ENCODE measurements around the gene DEFB132.
"Not testable (repeated sequence)": the region's sequence is repeated elsewhere in the genome, so short reads cannot be mapped to it uniquely, and the experiment has no call there.

Gene DEFB132, protein sequence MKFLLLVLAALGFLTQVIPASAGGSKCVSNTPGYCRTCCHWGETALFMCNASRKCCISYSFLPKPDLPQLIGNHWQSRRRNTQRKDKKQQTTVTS

DNA sequence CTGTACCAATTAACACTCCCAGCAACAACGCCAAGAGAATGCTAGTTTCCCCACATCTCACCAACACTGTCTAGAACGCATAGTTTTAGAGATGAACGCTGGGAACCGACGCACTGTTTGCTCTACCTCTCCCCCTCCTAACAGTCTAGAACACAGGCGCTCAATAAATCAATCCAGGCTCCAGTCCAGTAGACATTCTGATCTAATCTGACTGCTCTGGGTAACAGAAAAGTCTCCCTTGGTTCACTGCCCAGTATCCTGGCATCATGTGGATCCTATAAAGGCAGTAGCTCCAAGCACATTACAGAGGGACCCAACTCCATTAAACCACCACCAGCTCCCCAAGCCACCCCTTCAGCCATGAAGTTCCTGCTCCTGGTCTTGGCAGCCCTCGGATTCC lies at the start of gene DEFB132:
TSS of gene DEFB132 (plus strand) at position 306 of the 400 bp plus-strand sequence. CDS start at position 361, 55 bp downstream.
- DNase-seq (ENCODE audit: low read depth), result no peak

DNA sequence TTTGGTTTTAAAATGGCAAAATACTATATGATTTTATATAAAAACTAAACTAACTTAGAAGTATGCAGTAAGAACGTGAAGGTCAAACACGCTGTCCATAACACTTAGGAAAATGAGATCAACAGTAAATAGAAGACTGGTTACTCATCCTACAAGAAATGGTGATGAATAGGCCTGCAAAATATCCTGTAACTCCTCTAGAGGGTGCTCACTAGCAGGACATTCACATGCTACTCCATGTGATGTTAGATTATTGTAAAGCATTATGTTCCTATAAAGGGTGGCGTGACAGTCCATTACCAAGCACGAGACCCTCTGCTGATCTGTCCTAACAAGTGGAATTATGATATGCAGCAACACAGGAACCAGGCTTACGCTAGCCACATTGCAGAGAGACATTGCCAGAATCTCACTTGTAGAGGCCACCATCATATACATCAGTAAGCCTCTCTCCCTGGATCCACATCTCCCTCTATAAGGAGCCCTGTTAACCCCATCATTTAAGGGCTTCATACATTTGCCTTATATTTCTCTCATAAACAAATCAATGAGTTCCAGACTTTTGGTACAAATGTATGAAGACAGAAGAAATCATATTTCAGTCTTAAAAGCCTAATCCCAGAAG lies 48.5 kb upstream of the DEFB132 start:
- DNase-seq (ENCODE audit: low read depth), result no peak

DNA sequence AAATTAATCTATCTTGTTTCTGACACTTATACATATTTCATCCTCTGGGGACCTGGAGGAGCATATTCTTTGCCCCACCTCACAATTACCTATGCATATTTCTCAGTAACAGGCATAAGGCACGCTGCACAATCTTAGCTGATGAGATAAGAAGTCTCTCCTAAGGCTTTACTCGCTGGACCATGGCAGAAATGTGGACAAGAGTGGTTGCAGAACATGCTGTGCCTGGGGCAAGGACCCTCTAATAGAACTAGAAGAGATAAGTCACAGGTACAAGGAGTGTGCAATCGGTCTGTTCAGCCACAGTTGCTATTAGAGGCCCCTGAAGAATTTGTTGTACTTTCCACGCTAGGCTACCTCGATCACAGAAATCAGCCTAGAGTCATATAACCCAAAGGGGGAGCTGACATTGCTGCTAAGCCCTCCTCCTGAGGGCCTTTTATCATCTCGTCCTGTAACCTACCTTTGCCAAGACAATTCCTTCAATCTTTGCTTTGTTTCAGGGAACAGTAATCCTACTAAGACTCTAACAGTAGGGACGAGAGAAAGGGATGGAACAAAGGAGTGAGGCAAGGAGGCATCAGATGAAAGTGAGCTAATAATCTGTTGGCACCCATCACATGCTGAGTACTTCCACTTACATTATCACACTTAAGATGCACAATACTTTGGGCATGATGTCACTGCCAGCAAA lies 46.6 kb upstream of the DEFB132 start:
- DNase-seq (ENCODE audit: low read depth), result no peak

DNA sequence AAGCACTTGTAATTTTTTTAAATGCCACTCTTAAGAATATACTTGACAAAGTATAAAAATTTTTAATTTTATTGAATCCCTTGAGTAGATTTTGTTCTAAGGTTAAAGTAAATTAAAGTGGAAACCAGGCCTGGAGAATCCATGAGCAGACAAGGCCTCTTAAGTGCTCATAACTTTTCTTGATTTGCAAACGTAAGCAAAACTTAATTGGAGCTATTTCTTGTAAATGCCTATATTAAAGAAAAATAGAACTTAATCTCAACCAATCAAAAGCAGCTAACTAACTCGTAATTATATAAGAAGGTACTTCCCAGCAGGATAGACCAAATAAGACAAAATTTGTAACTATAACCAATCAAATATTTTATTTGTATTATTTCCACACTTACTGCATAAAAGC lies 43.1 kb upstream of the DEFB132 start:
- no peak for DNase-seq (ENCODE audit: low read depth)

DNA sequence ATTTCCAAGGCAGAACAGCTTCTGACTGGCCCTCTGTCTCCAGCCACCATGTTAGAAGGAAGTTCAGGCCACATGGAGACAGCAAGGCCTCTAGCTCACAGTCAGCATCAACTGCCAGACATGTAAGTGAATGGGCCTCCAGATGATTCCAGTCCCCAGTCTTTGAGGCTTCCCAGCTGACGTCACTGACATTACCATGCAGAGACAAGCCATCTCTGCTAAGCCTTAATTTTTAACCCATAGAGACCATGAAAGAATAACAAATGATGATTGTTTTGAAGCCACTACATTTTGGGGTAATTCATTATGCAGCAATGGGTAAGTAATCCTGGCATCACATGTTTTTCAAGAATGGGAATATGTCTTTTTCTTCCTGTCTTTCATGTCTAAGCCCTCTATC lies 41.7 kb upstream of the DEFB132 start:
- no peak for DNase-seq (ENCODE audit: low read depth)

DNA sequence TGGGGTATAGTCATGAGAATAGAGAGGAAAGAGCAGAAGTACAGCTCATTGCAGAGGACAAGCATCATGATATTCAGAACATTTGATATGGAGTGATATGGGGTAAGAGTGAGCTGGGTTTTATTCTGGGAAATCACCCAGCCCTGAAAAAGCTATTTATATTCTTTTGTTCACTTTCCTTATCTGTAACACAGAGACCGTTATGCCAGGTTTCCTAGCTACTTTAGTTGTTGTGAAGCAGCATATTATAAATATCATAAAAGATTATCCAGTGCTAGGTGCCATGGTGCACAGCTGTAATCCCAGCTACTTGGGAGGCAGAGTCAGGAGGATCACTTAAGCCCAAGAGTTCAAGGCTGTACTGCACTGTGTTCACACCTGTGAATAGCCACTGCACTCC lies 40.3 kb upstream of the DEFB132 start:
- no peak for DNase-seq (ENCODE audit: low read depth)

DNA sequence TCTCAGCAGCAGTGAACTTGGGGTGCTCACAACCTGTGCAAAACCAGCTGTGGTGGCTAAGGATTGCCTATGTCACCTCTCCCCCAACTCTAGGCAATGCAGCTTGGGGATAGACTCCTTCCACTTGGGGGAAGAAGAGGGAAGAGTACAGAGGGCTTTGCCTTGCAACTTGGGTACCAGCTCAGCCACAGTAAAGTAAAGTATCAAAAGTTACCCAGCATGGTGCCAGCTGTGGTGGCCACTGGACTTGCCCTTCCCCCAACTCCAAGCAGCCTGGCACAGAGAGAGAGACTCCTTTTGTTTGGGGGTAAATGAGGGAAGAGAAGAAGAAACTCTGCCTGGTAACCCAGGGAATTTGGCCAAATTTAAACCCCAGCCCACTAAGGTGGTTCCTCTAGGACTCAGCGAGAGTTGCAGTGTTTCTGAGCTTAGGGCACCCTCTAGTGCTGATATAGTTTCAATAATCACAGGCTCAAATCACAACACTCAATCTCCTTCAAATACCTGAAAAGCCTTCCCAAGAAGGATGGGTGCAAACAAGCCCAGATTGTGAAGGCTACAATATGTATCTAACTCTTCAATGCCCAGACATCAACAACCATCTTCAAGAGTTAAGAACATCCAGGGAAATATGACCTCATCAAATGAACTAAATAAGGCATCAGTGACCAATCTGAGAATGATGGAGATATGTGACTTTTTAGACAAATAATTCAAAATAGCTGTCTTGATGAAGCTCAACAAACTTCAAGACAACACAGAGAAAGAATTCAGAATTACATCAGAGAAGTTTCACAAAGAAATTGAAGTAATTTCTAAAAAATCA lies 38.0 kb upstream of the DEFB132 start:
- DNase-seq (ENCODE audit: low read depth), result no peak

DNA sequence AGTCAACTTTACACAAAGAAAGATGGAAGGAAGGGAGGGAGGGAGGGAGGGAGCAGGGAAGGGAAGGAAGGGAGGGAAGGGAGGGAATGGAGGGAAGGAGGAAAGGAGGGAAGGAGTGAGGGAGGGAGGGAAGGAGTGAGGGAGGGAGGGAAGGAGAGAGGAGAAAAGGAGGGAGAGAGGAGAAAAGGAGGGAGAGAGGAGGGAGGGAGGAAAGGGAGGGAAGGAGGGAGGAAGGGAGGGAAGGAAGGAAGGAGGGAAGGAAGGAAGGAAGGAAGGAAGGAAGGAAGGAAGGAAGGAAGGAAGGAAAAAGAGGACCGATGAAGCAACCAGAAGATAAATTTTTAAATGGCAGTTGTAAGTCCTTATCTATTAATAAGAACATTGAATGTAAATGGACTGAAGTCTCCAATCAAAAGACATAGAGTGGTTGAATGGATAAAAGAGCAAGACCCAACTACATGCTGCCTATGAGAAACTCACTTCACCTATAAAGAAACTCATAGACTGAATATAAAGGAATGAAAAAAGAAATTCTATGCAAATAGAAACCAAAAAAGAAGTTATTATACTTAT lies 36.2 kb upstream of the DEFB132 start:
- no peak for DNase-seq (ENCODE audit: low read depth)

DNA sequence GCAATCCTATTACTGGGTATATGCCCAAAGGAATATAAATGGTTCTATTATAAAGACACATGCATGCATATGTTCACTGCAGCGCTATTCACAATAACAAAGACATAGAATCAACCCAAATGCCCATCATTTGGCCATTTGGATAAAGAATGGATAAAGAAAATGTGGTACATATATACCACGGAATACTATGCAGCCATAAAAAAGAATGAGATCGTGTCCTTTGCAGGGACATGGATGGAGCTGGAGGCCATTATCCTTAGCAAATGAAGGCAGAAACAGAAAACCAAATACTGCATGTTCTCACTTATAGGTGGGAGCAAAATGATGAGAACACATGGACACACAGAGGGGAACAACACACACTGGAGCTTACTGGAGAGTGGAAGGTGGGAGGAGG lies 31.6 kb upstream of the DEFB132 start:
- not testable (repeated sequence) for DNase-seq (ENCODE audit: low read depth)

DNA sequence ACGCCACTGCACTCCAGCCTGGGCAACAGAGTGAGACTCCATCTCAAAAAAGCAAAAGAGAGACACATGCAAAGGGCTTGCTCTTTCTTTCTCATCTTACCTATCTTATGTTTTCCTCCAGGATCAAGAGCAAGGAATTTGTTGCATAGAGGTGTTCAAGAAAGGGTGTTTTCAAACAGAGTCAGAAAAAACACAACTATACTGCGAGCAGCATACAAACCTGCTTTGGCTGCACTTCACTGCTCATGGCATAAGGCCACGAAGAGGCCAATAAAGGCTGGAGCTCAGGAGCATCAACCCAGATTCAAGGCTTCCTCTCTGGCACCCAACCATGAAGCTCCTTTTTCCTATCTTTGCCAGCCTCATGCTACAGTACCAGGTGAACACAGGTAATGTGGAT lies 30.6 kb upstream of the DEFB132 start, which contains the start of gene DEFB129:
TSS of gene DEFB129 (plus strand) at position 301 of the 400 bp plus-strand sequence. CDS start at position 332, 31 bp downstream.
- DNase-seq (ENCODE audit: low read depth), result no peak

DNA sequence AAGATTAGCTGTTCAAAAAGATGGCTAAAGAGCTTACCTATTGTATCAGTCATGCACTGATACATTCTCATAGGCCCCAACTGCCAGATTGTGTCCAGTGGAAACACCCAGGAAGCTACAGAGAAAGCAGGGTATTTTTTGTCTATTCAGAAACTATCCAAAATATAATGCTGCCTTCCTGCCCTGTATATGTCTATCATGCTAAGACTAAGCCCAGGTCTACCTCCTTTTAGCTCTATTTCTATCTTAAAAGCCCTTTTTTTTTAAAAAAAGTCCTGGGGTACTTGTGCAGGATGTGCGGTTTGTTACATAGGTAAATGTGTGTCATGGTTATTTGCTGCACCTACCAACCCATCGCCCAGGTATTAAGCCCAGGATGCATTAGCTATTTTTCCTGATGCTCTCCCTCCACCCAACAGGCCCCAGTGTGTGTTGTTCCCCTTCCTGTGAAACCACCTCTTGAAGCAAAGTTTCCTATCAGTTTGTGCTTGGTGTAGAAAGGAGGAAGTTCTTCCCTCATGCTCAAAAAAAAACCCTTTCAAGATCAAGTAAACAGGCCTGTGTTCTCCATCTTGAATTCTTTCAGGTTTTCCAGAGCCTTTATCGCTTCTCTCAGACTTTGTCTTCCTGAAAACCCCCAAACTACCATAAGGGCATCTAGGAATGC lies 30.0 kb upstream of the DEFB132 start:
- no peak for DNase-seq (ENCODE audit: low read depth)

DNA sequence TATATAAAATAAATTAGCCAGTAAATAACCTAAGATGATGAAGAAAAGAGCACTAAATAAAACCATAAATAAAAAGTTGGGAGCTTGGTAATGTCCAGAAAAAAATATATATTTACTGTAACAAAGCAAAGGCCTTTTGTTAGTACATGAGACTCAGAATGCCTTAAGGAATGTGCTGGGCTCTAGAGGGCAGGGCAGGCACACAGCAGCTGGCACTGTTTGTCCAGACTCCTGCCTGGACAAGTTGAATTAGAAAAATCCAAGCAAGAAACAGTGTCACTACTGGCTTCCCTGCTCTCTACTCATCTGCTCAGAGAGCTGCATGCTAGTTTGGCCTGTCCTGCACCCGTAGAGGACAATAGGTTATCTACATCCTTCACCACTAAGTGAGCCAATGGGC lies 21.6 kb upstream of the DEFB132 start:
- DNase-seq (ENCODE audit: low read depth), result no peak

DNA sequence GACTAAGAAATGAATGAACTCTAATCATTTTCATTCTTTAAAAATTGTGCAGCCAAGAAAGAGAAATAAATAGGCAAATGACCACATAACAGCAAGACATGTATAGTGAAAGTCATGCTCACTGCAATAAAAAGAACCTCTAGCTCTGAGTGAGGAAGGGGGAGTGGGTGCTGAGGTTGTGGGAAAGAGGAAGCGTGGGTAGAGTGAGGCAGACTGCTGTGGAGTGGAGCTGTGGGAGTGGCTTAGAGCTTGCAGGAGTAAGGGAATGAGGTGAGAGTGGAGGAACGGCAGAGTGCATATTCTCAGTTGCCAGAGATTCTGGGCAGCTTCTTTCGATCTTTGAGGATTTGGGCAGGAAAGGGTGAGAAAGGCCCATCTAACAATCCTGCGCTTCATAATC lies 20.0 kb upstream of the DEFB132 start:
- no peak for DNase-seq (ENCODE audit: low read depth)

DNA sequence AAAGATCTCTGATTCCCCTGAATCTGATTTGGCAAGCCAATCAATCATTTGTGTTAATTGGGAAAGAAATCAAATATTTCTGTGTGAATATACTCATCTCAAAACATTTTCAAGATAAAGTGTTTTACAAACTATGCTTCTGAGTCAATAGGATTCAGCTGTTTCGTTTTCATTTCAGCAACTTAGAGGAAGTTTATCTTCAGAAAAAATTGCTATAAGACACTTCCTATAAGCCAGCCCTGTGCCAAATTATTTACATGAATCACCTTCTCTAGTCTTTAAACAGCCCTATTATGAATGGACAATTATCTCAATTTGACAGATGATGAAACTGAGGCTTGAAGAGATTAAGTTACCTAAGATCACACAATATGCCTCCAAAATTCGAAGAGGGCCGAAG lies 19.6 kb upstream of the DEFB132 start:
- DNase-seq (ENCODE audit: low read depth), result no peak

DNA sequence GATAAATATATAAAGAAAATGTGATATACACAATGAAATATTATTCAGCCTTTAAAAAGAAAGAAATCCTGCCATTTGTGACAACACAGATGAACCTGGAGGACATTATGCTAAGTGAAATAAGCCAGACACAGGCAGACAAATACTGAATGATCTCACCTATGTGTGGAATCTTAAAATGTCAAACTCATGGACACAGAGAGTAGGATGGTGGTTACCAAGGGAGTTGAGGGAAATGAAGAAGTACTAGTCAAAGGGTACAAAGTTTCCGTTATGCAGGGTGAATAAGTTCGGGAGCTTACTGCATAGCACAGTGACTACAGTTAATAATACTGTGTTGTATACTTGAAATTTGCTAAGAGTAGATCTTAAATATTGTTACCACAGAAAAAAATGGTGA lies 14.6 kb upstream of the DEFB132 start:
- DNase-seq (ENCODE audit: low read depth), result no peak

DNA sequence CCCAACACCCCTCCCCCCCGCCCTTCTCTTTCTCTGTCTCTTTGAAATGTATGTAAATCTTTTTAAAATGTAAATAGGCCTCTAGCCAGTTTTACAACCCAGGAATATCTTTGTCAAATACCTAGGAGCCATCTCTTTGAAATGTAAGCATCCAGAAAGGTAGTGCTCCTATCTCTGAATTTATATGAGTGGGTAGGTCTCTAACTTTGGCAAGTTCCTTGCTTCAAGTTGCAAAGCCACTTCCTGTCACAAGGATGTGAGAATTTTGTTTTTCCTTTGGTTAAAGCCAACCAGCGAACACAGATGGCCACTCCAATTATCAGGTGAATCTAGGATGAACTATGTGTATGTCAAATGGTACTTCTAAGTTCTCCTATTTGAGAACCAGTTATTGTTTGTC lies 6.2 kb upstream of the DEFB132 start:
- DNase-seq (ENCODE audit: low read depth), result no peak

DNA sequence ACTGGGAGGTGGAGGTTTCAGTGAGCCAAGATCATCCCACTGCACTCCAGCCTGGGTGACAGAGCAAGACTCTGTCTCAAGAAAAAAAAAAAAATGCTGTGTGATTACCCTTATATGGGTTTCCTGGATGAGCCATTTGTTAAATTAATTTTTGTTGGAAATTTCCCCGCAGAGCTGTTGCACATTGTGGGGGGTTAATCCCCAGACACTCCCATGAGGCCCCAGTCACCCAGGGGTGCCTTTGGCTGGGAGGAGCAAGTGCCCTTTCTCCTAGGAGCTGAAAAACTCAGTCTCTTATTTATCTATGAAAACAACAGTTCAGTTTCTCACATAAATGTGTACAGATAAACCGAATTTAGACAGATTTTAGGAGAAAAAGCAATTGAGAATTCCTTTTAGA lies 4.7 kb upstream of the DEFB132 start:
- DNase-seq (ENCODE audit: low read depth), result no peak

DNA sequence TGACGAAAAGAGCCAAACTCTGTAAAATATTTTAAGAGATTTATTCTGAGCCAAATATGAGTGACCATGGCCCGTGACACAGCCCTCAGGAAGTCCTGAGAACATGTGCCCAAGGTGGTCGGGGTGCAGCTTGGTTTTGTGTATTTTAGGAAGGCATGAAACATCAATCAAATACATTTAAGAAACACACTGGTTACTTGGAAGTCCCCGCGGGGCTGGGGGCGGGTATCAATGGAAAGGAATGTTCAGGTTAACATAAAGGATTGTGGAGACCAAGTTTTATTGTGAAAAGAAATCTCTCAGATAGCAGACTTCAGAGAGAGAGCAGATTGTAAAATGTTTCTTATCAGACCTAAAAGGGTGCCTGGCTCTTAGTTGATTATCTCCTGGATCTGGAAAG lies 4.1 kb upstream of the DEFB132 start:
- DNase-seq (ENCODE audit: low read depth), result not testable (repeated sequence)

DNA sequence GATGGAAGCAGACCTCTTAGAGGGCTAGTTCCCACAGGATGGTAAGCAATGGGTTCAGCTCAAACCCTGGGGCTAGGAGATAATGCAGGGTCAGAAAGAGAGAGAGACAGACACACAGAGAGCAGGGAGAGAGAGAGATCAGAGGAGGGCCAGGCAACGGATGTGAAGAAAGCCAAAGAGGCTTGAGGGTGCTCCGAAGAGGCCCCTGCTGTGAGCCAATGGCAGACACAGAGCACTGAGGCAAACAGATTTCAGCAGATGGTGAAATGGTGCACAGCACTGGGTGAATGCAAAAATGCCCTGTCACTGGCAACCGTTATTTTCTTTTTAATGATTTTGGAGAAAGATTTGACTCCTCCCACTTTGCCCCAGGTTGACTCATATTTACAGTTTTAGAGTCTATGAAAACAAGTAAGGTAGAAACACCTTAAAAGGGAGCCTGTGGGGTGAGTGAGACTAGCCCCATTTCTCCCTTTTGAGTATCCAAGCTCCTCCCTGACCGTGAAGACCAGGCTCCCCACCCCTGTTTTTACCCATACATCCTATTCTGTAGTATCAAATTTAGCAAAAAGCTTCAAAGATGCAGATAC lies 840 bp downstream of the DEFB132 start:
- DNase-seq (ENCODE audit: low read depth), result no peak

DNA sequence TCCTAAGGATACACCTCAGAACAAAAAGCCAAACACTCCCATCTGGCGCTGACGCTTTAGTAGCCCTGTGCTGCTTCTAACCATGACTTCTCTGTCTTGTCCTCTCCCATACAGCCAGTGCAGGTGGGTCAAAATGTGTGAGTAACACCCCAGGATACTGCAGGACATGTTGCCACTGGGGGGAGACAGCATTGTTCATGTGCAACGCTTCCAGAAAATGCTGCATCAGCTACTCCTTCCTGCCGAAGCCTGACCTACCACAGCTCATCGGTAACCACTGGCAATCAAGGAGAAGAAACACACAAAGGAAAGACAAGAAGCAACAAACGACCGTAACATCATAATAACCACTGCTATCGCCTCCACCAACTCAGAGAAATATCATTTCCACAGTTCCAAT lies 1.4 kb downstream of the DEFB132 start:
- no peak for DNase-seq (ENCODE audit: low read depth)

DNA sequence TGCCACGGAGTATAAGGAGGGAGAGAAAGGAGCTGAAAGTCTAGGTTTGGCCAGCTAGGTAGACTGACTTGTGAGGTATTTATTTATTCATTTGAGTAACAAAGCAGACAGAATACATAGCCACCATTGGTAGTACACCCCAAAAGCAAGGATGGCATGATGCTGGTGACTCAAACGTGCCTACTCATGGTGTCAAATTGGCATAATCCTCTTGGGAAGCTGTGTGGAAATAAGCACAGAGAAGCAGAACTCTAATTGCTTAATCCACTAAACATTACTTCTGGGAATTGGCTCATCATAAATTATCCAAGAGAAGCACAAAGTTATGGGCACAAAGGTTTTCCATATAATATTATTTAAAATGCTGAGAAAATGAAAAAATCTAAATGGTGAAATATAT lies 2.5 kb downstream of the DEFB132 start:
- no peak for DNase-seq (ENCODE audit: low read depth)

DNA sequence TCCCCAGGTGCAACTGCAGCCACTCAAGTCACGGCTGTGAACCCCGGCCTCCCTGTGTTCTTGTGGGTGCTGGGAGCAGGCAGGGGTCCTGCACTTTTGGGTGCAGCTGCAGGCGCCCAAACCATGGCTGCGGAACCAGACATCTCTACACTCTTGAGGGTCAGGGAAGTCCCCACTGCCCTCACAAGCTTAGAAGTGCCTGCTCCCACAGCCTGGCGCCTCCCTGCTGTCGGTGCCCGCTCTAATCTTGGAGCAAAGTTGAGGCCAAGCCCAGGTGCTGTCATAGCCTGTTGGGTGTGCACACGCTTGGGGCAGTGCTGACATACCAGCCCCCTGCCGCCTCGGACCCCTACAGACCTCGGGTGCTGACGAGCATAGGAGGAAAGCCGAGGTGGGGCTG lies 6.2 kb downstream of the DEFB132 start:
- no peak for DNase-seq (ENCODE audit: low read depth)
